Inferior parietal cortex (tissue), 1 donor: Measurements from ENCODE around the gene PPME1.
"Not testable (repeated sequence)": the region's sequence is repeated elsewhere in the genome, so short reads cannot be mapped to it uniquely, and the experiment has no call there.

Source experiments
- DNase-seq: peaks from one replicate; pipeline ENCODE4 v3.0.0-alpha.2; 2016; ENCODE audit errors: extremely low spot score

PPME1 gene

GRCh38 chr11:74170694-74171629, at the start of gene PPME1, which contains the start of gene C2CD3:
Gene PPME1 (plus strand): TSS chr11:74171289. CDS start chr11:74171422, 133 bp downstream.
Gene C2CD3 (minus strand): TSS chr11:74171002. CDS start chr11:74170792, 210 bp downstream.
- DNase-seq = peak; percentile 100

GRCh38 chr11:74121804-74122203, 49.3 kb upstream of the PPME1 start:
- no peak for DNase-seq

- no peak for DNase-seq
These were observed 48.1 kb upstream of the PPME1 start for GRCh38 chr11:74123008-74123448.

GRCh38 chr11:74129121-74129520, 42.0 kb upstream of the PPME1 start:
- not testable (repeated sequence) for DNase-seq

- DNase-seq = peak; percentile 11
These were observed 38.3 kb upstream of the PPME1 start for GRCh38 chr11:74132833-74133232.

- DNase-seq = no peak
These were observed 37.7 kb upstream of the PPME1 start for GRCh38 chr11:74133436-74133835.

- DNase-seq = no peak
These were observed 36.4 kb upstream of the PPME1 start for GRCh38 chr11:74134661-74135060.

- DNase-seq = no peak
These were observed 35.8 kb upstream of the PPME1 start for GRCh38 chr11:74135127-74135840.

GRCh38 chr11:74138021-74138420, 33.1 kb upstream of the PPME1 start:
- no peak for DNase-seq

GRCh38 chr11:74138572-74138971, 32.5 kb upstream of the PPME1 start:
- DNase-seq = peak; percentile 74

GRCh38 chr11:74139151-74139918, 31.8 kb upstream of the PPME1 start:
- DNase-seq = no peak

GRCh38 chr11:74139919-74140431, 31.1 kb upstream of the PPME1 start:
- not testable (repeated sequence) for DNase-seq

- DNase-seq = no peak
These were observed 29.8 kb upstream of the PPME1 start for GRCh38 chr11:74141241-74141695.

- no peak for DNase-seq
These were observed 29.2 kb upstream of the PPME1 start for GRCh38 chr11:74141908-74142307.

GRCh38 chr11:74142624-74143023, 28.5 kb upstream of the PPME1 start:
- DNase-seq = no peak

- DNase-seq = no peak
These were observed 26.5 kb upstream of the PPME1 start for GRCh38 chr11:74144592-74144991.

GRCh38 chr11:74147199-74147929, 23.7 kb upstream of the PPME1 start:
- DNase-seq = no peak

GRCh38 chr11:74153224-74153623, 17.9 kb upstream of the PPME1 start:
- no peak for DNase-seq

- no peak for DNase-seq
These were observed 16.3 kb upstream of the PPME1 start for GRCh38 chr11:74154620-74155281.

GRCh38 chr11:74157169-74157568, 13.9 kb upstream of the PPME1 start:
- DNase-seq = no peak
